HG03025 (cell line): ENCODE measurements around the gene GGACT.

ENCODE experiments used
- ATAC-seq: cut with Tn5 transposase; IDR thresholded peaks from one replicate; pipeline ENCODE4 v1.9.1; 2021; ENCODE audit warnings: mild to moderate bottlenecking, moderate library complexity; ENCODE audit not compliant: unreplicated experiment, low FRiP score

GGACT gene

GRCh38 chr13:100490692-100491091 is 97.9 kb downstream of the GGACT start:
- ATAC-seq: no peak

DNA sequence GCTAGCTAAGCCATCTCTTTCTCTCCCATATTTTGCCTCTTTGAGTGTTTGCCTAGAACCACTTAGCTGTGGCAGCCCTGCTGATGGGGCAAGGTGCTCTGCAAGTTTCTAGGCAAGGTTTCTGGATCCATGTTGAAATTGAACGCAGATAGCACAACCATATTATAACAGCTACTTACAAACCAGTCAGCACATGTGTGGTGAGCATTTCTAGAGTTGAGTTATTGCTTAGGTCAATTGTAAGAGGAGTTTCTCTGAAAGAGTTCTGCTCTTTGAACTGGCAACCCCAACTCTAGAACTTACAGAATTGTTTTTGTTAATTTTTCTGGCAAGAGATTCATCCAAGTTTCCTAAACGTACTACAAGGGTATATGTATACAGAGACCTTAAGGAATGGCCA is 103.3 kb downstream of the GGACT start:
- ATAC-seq: no peak

DNA sequence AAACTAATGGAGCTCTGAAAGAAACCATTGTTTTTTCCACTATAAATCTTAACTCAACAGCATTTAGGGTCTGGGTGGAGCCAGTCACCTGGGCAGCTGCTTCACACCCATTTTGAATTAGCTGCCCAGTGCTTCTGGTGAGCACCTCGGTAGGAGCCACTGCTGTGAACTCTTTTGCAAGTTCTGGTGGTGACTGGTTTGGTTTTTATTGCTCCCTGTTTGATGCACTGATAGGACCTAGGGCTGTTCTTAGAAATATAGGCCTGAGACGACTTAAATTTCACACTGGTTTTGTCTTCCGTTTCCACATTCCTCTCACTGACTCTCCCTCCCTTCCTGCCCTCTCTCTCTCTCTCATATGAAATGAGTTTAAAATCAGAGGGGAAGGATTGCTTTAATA is 103.9 kb downstream of the GGACT start:
- no peak for ATAC-seq

DNA sequence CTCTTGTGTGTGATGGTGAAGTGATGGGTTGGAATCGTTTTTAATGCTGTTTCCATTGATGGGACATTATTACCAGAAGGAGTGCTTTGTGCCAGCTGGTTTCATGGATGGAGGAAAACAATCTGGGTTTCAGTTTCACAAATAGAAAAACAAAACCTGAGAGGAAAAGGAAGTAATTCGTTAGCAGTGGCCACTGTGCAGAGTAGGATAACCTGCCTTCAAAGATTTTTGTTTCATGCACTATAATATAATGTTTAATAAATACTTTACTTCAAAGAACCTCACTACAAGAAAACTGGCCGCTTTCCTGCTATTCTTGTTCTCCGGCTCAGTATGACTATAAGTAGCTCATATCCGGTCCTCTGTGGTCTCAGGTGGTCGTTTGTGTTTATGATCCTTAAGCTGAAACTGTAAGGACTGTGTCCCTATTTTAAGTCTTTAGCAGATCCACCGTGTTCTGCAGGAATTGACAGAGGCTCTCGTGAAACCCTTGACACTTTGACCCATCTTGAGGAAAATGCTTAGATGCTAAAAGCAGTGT is 104.7 kb downstream of the GGACT start:
- ATAC-seq: no peak

- no peak for ATAC-seq
Measured at GRCh38 chr13:100483139-100483538, 105.5 kb downstream of the GGACT start.

- no peak for ATAC-seq
Measured at GRCh38 chr13:100480676-100481075, 107.9 kb downstream of the GGACT start.
